IMR-90 (cell line): Measurements from ENCODE around the gene ORM1. TPM values are rescaled to one million over a fixed set of nuclear protein-coding genes. Genes with fewer than 3 reads are reported as not detected.

Experiments
- ATAC-seq: fragments of 200-7000 bp; cut with Tn5 transposase; 2 replicates; pipeline ENCODE4 v1.9.1; 2020; ENCODE audit warnings: low read depth, mild to moderate bottlenecking, moderate library complexity
- BruUV-seq: library from RNA; stranded (reverse); fragments of 400-500 nt; replicated peaks from 2 replicates; lab custom pipeline; 2021; lab: Mats Ljungman, UMichigan
- CTCF ChIA-PET: fragments of 300-600 bp; formaldehyde crosslinking; extraction: SDS; loops from one replicate; lab custom pipeline; 2021; ENCODE audit warnings: antibody characterized with exemption; lab: Yijun Ruan, JAX
- POLR2A ChIA-PET: fragments of 300-600 bp; sonication (Branson Sonifier 250); formaldehyde crosslinking; loops from one replicate; lab custom pipeline; 2022; ENCODE audit warnings: antibody characterized with exemption; ENCODE audit not compliant: unreplicated experiment; lab: Charles Lee
- DNase-seq: peaks from one replicate; pipeline ENCODE4 v3.0.0; 2013
- H2AFZ ChIP-seq: replicated peaks from 2 replicates; pipeline ENCODE3; 2013; ENCODE audit warnings: low read length, mild to moderate bottlenecking; ENCODE audit not compliant: poor library complexity
- H2AK5ac ChIP-seq: 2 replicates; pipeline ENCODE4 v1.6.1; 2013; ENCODE audit warnings: low read depth, low read length, inconsistent platforms
- H2AK9ac ChIP-seq: replicated peaks from 2 replicates; pipeline ENCODE3; 2013; ENCODE audit warnings: mild to moderate bottlenecking, low read depth, low read length, moderate library complexity; ENCODE audit not compliant: poor library complexity
- H2BK120ac ChIP-seq: 2 replicates; pipeline ENCODE4 v1.6.1; 2013; ENCODE audit warnings: low read depth, low read length, inconsistent platforms
- H2BK15ac ChIP-seq: 3 replicates; pipeline ENCODE4 v1.6.1; 2013; ENCODE audit warnings: low read depth, low read length, inconsistent platforms
- H2BK20ac ChIP-seq: 2 replicates; pipeline ENCODE4 v1.6.1; 2013; ENCODE audit warnings: low read depth, mild to moderate bottlenecking, inconsistent platforms, low read length, moderate library complexity
- H2BK5ac ChIP-seq: 2 replicates; pipeline ENCODE4 v1.6.1; 2013; ENCODE audit warnings: mild to moderate bottlenecking, low read depth, low read length, inconsistent platforms; ENCODE audit not compliant: poor library complexity, severe bottlenecking
- H3K14ac ChIP-seq: replicated peaks from 2 replicates; pipeline ENCODE4 v1.6.1; 2013; ENCODE audit warnings: low read depth, low read length, inconsistent platforms
- H3K18ac ChIP-seq: 2 replicates; pipeline ENCODE4 v1.6.1; 2013; ENCODE audit warnings: low read depth, low read length, control low read depth
- H3K23ac ChIP-seq: 2 replicates; pipeline ENCODE4 v1.6.1; 2013; ENCODE audit warnings: low read depth, low read length, inconsistent platforms
- H3K27ac ChIP-seq: 2 replicates; pipeline ENCODE4 v1.5.1; 2013; ENCODE audit warnings: mild to moderate bottlenecking, control low read depth, low read length; ENCODE audit not compliant: insufficient read depth
- H3K27me3 ChIP-seq: 2 replicates; pipeline ENCODE4 v1.6.1; 2013; ENCODE audit warnings: low read length; ENCODE audit not compliant: control insufficient read depth, insufficient read depth
- H3K36me3 ChIP-seq: 2 replicates; pipeline ENCODE4 v1.6.1; 2013; ENCODE audit warnings: low read length, mixed read lengths; ENCODE audit not compliant: control insufficient read depth, insufficient read depth
- H3K4ac ChIP-seq: 2 replicates; pipeline ENCODE4 v1.6.1; 2013; ENCODE audit warnings: low read depth, low read length, inconsistent platforms
- H3K4me1 ChIP-seq: 2 replicates; pipeline ENCODE4 v1.6.1; 2013; ENCODE audit warnings: low read length, mixed read lengths; ENCODE audit not compliant: control insufficient read depth, insufficient read depth
- H3K4me2 ChIP-seq: 2 replicates; pipeline ENCODE4 v1.6.1; 2013; ENCODE audit warnings: low read depth, mild to moderate bottlenecking, control low read depth, low read length, moderate library complexity
- H3K4me3 ChIP-seq: 2 replicates; pipeline ENCODE4 v1.5.1; 2013; ENCODE audit warnings: low read depth, mild to moderate bottlenecking, control low read depth, low read length, moderate library complexity; ENCODE audit not compliant: insufficient read depth
- H3K56ac ChIP-seq: 2 replicates; pipeline ENCODE4 v1.6.1; 2013; ENCODE audit warnings: low read length, inconsistent platforms; ENCODE audit not compliant: insufficient read depth; ENCODE audit errors: extremely low read depth
- H3K79me1 ChIP-seq, 2 experiments: 2 replicates each; pipeline ENCODE4 v1.6.1; 2013; ENCODE audit warnings: low read length in 2 of 2, inconsistent platforms in 1 of 2, low read depth in 1 of 2
- H3K9ac ChIP-seq: 2 replicates; pipeline ENCODE4 v1.6.1; 2013; ENCODE audit warnings: low read depth, low read length, control low read depth
- H3K9me1 ChIP-seq: 2 replicates; pipeline ENCODE4 v1.6.1; 2013; ENCODE audit warnings: low read length, inconsistent platforms; ENCODE audit not compliant: insufficient read depth
- H3K9me3 ChIP-seq: 2 replicates; pipeline ENCODE4 v1.6.1; 2013; ENCODE audit warnings: low read length; ENCODE audit not compliant: control insufficient read depth, insufficient read depth
- H4K20me1 ChIP-seq: 2 replicates; pipeline ENCODE4 v1.6.1; 2013; ENCODE audit warnings: low read length, inconsistent platforms; ENCODE audit not compliant: insufficient read depth
- H4K5ac ChIP-seq: 2 replicates; pipeline ENCODE4 v1.6.1; 2013; ENCODE audit warnings: mild to moderate bottlenecking, low read depth, low read length, control low read depth
- H4K8ac ChIP-seq, 2 experiments: 2 replicates each; pipeline ENCODE4 v1.6.1; 2013; ENCODE audit warnings: low read depth in 2 of 2, low read length in 2 of 2, control low read depth in 1 of 2, inconsistent platforms in 1 of 2
- H4K91ac ChIP-seq: 2 replicates; pipeline ENCODE4 v1.6.1; 2013; ENCODE audit warnings: low read depth, low read length, inconsistent platforms; ENCODE audit not compliant: insufficient read depth
- BHLHE40 ChIP-seq: fragments of 150-350 bp; IDR thresholded peaks from 2 replicates; pipeline ENCODE4 v1.6.1; 2016; ENCODE audit warnings: mild to moderate bottlenecking, low read depth, low read length
- CEBPB ChIP-seq: IDR thresholded peaks from 2 replicates; pipeline ENCODE4 v1.6.1; 2012; ENCODE audit warnings: low read depth, low read length, improper control_type of control experiment
- FOS ChIP-seq: fragments of 150-350 bp; IDR thresholded peaks from 2 replicates; pipeline ENCODE4 v1.6.1; 2016; ENCODE audit warnings: low read depth, low read length
- MAFK ChIP-seq: IDR thresholded peaks from 2 replicates; pipeline ENCODE4 v1.6.1; 2012; ENCODE audit warnings: low read depth, low read length, improper control_type of control experiment
- MAZ ChIP-seq: IDR thresholded peaks from 2 replicates; pipeline ENCODE4 v1.6.1; 2012; ENCODE audit warnings: low read depth, mild to moderate bottlenecking, low read length, improper control_type of control experiment, moderate library complexity, borderline replicate concordance
- MXI1 ChIP-seq: IDR thresholded peaks from 2 replicates; pipeline ENCODE4 v1.6.1; 2012; ENCODE audit warnings: low read depth, mild to moderate bottlenecking, low read length, moderate library complexity, borderline replicate concordance
- NFE2L2 ChIP-seq: fragments of 150-350 bp; IDR thresholded peaks from 2 replicates; pipeline ENCODE4 v1.6.1; 2016; ENCODE audit warnings: low read depth, mild to moderate bottlenecking, low read length
- POLR2A ChIP-seq: IDR thresholded peaks from 2 replicates; pipeline ENCODE4 v1.6.1; 2012; ENCODE audit warnings: mild to moderate bottlenecking, low read depth, low read length
- RAD21 ChIP-seq: IDR thresholded peaks from 2 replicates; pipeline ENCODE4 v1.6.1; 2012; ENCODE audit warnings: low read length, improper control_type of control experiment
- RCOR1 ChIP-seq: IDR thresholded peaks from 2 replicates; pipeline ENCODE4 v1.6.1; 2012; ENCODE audit warnings: mild to moderate bottlenecking, low read length, improper control_type of control experiment; ENCODE audit not compliant: insufficient replicate concordance
- RFX5 ChIP-seq: IDR thresholded peaks from 2 replicates; pipeline ENCODE4 v1.8.0; 2012; ENCODE audit warnings: low read depth, mild to moderate bottlenecking, low read length, moderate library complexity
- SMC3 ChIP-seq: fragments of 150-350 bp; IDR thresholded peaks from 2 replicates; pipeline ENCODE4 v1.6.1; 2016; ENCODE audit warnings: low read depth, mild to moderate bottlenecking, antibody characterized with exemption, low read length, moderate library complexity
- WGBS, 2 experiments: methylation state at CpG; one replicate each; pipeline versions ENCODE4 v1.1.5 to v1.1.7; 2013; ENCODE audit warnings: missing lambda C conversion rate in 2 of 2; ENCODE audit not compliant: insufficient read length in 1 of 2; ENCODE audit errors: extremely low coverage in 2 of 2; 5-methylcytosine and 5-hydroxymethylcytosine counted together
- dilution Hi-C: fragments of 300-500 bp; cut with HindIII; formaldehyde crosslinking; loops from one replicate; pipeline ENCODE4 v1.14.3; 2018; ENCODE audit warnings: low sequenced_read_pairs; ENCODE audit not compliant: unreplicated experiment
- in situ Hi-C: fragments of 300-500 bp; cut with MboI; formaldehyde crosslinking; loops from 3 replicates; pipeline ENCODE4 v1.14.3; 2019; ENCODE audit warnings: low sequenced_read_pairs, inconsistent platforms, mixed read lengths
- intact Hi-C: fragments of 100-400 bp; cut with micrococcal nuclease; formaldehyde crosslinking; loops from 2 replicates; pipeline ENCODE4 v1.10.0; 2022
- polyA plus RNA-seq, 3 experiments: library from polyadenylated mRNA; depleted of rRNA; stranded (reverse); fragments of >200 nt; gene quantifications; 2 replicates each; pipeline ENCODE4 v1.2.3, GENCODE V29; 2012; ENCODE audit warnings: low replicate concordance in 1 of 3
- total RNA-seq: library from RNA; depleted of rRNA; stranded (reverse); fragments of >200 nt; gene quantifications from 2 replicates; pipeline ENCODE4 v1.2.3, GENCODE V29; 2012
- TF ChIP-seq, protein P1 (sequence below): fragments of 150-350 bp; IDR thresholded peaks from 2 replicates; pipeline ENCODE4 v1.6.1; 2016; ENCODE audit warnings: low read depth, mild to moderate bottlenecking, low read length, moderate library complexity, borderline replicate concordance
- TF ChIP-seq, protein P2 (sequence below): fragments of 150-350 bp; IDR thresholded peaks from 2 replicates; pipeline ENCODE4 v1.6.1; 2017; ENCODE audit warnings: mild to moderate bottlenecking, antibody characterized with exemption, low read length, low read depth
- TF ChIP-seq, protein P3 (sequence below): conservative IDR thresholded peaks from 2 replicates; pipeline ENCODE4 v1.5.1; 2012; ENCODE audit warnings: mild to moderate bottlenecking, low read depth, low read length, improper control_type of control experiment

The ORM1 gene
- total and polyA plus RNA-seq, 2 of the 4 experiments (the other 2 are of a cell fraction) = 0.18 TPM; not detected in 1

- no peak overlapping the region for H3K4me3 ChIP-seq
- no peaks in the 10 kb centered on the region for H4K20me1 ChIP-seq
- H3K9me1 ChIP-seq = no peaks in the 10 kb centered on the region
- H2BK5ac ChIP-seq = no peak overlapping the region
- H3K4me2 ChIP-seq = no peak overlapping the region
- H2BK15ac ChIP-seq = no peak overlapping the region
- no peak overlapping the region for H4K91ac ChIP-seq
- no peak overlapping the region for H2AK9ac ChIP-seq
- no peak overlapping the region for H3K56ac ChIP-seq
- no peaks in the 10 kb centered on the region for H3K79me1 ChIP-seq
- no peak overlapping the region for H3K18ac ChIP-seq
- no peaks in the 10 kb centered on the region for H3K9me3 ChIP-seq
- H3K14ac ChIP-seq = no peak overlapping the region
- no peak overlapping the region for H4K8ac ChIP-seq
- H3K27ac ChIP-seq = no peak overlapping the region
- dilution Hi-C loops = no loop called here
- in situ Hi-C loops = no loop called here
- TF ChIP-seq BHLHE40 (no peak), POLR2A (no peak), MXI1 (no peak), NFE2L2 (no peak), RFX5 (no peak), FOS (no peak), SMC3 (no peak), CEBPB (no peak), MAFK (no peak), MAZ (no peak), RAD21 (no peak), RCOR1 (no peak)
- TF ChIP-seq, protein P1, sequence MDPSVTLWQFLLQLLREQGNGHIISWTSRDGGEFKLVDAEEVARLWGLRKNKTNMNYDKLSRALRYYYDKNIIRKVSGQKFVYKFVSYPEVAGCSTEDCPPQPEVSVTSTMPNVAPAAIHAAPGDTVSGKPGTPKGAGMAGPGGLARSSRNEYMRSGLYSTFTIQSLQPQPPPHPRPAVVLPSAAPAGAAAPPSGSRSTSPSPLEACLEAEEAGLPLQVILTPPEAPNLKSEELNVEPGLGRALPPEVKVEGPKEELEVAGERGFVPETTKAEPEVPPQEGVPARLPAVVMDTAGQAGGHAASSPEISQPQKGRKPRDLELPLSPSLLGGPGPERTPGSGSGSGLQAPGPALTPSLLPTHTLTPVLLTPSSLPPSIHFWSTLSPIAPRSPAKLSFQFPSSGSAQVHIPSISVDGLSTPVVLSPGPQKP = no peak
- TF ChIP-seq, protein P2, sequence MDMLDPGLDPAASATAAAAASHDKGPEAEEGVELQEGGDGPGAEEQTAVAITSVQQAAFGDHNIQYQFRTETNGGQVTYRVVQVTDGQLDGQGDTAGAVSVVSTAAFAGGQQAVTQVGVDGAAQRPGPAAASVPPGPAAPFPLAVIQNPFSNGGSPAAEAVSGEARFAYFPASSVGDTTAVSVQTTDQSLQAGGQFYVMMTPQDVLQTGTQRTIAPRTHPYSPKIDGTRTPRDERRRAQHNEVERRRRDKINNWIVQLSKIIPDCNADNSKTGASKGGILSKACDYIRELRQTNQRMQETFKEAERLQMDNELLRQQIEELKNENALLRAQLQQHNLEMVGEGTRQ = no peak
- TF ChIP-seq, protein P3, sequence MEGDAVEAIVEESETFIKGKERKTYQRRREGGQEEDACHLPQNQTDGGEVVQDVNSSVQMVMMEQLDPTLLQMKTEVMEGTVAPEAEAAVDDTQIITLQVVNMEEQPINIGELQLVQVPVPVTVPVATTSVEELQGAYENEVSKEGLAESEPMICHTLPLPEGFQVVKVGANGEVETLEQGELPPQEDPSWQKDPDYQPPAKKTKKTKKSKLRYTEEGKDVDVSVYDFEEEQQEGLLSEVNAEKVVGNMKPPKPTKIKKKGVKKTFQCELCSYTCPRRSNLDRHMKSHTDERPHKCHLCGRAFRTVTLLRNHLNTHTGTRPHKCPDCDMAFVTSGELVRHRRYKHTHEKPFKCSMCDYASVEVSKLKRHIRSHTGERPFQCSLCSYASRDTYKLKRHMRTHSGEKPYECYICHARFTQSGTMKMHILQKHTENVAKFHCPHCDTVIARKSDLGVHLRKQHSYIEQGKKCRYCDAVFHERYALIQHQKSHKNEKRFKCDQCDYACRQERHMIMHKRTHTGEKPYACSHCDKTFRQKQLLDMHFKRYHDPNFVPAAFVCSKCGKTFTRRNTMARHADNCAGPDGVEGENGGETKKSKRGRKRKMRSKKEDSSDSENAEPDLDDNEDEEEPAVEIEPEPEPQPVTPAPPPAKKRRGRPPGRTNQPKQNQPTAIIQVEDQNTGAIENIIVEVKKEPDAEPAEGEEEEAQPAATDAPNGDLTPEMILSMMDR = no peak
- ATAC-seq (no peak), DNase-seq (no peak)
- H3K4me1 ChIP-seq = peaks cover 3% of the 10 kb centered on the region; the same call in 1 of the 2 replicates
- H2BK120ac ChIP-seq = no peak overlapping the region
- H4K5ac ChIP-seq = no peak overlapping the region
- H2BK20ac ChIP-seq = no peak overlapping the region
- CTCF ChIA-PET = interaction anchor here (1.3 kb wide), 1 partner anchor 12 kb away, joined by 8 read pairs; no protein-coding TSS in a partner anchor
- WGBS, 2 experiments = 80% methylated on average over 1 of the region's 6 CpGs; no CpG with 5 or more reads in 1 of the 2 experiments
- peaks cover 21% of the 10 kb centered on the region for H3K36me3 ChIP-seq
- no peak overlapping the region for H2AK5ac ChIP-seq
- H3K27me3 ChIP-seq = no peaks in the 10 kb centered on the region
- no peak overlapping the region for H2AFZ ChIP-seq
- no peak overlapping the region for H3K4ac ChIP-seq
- no peak overlapping the region for H3K23ac ChIP-seq
- intact Hi-C loops = no loop called here
- no peak overlapping the region for H3K9ac ChIP-seq
- BruUV-seq = no TSS peak
- POLR2A ChIA-PET = no interaction called here
These were observed 20.2 kb upstream of the ORM1 start for GRCh38 chr9:114302727-114303126.
